PC-9 (cell line): ENCODE results near the gene LINGO1. TPM values are rescaled to one million over a fixed set of nuclear protein-coding genes. Genes with fewer than 3 reads are reported as not detected.

Experiments
- BruUV-seq: library from RNA; stranded (reverse); fragments of 400-500 nt; replicated peaks from 2 replicates; lab custom pipeline; 2021; lab: Mats Ljungman, UMichigan
- CTCF ChIA-PET: fragments of 300-600 bp; sonication (Branson Sonifier 250); formaldehyde crosslinking; loops from one replicate; lab custom pipeline; 2022; ENCODE audit warnings: antibody characterized with exemption; lab: Charles Lee
- POLR2A ChIA-PET: fragments of 300-600 bp; sonication (Branson Sonifier 250); formaldehyde crosslinking; loops from one replicate; lab custom pipeline; 2022; ENCODE audit warnings: antibody characterized with exemption; ENCODE audit not compliant: unreplicated experiment; lab: Charles Lee
- DNase-seq, 2 experiments: peaks; one replicate each; pipeline versions ENCODE4 v3.0.0 to v3.0.0-alpha.2; 2015 to 2022; ENCODE audit warnings: mixed read lengths in 1 of 2
- H2AFZ ChIP-seq: fragments of 200-600 bp; sonication (generic); 2 replicates; pipeline ENCODE4 v1.8.1; 2017; ENCODE audit warnings: antibody characterized with exemption
- H3F3A ChIP-seq: fragments of 200-600 bp; sonication (generic); 2 replicates; pipeline ENCODE4 v1.8.1; 2017; ENCODE audit warnings: antibody characterized with exemption, mild to moderate bottlenecking, low read depth; ENCODE audit not compliant: insufficient read depth
- H3K27ac ChIP-seq: fragments of 200-600 bp; sonication (generic); 2 replicates; pipeline ENCODE4 v1.6.1; 2016; ENCODE audit warnings: mixed run types
- H3K27me3 ChIP-seq: fragments of 200-600 bp; sonication (generic); 2 replicates; pipeline ENCODE4 v1.6.1; 2016; ENCODE audit warnings: low read depth, mixed run types; ENCODE audit not compliant: insufficient read depth
- H3K36me3 ChIP-seq: fragments of 200-600 bp; sonication (generic); 2 replicates; pipeline ENCODE4 v1.6.1; 2016; ENCODE audit warnings: low read depth, mixed run types
- H3K4me1 ChIP-seq: fragments of 200-600 bp; sonication (generic); replicated peaks from 2 replicates; pipeline ENCODE4 v1.6.1; 2016; ENCODE audit warnings: mixed run types; ENCODE audit not compliant: insufficient read depth
- H3K4me2 ChIP-seq: fragments of 200-600 bp; sonication (generic); 2 replicates; pipeline ENCODE4 v1.6.1; 2017; ENCODE audit warnings: mixed run types
- H3K4me3 ChIP-seq: fragments of 200-600 bp; sonication (generic); 2 replicates; pipeline ENCODE4 v1.6.1; 2016; ENCODE audit warnings: mixed run types
- H3K79me2 ChIP-seq: fragments of 200-600 bp; sonication (generic); 2 replicates; pipeline ENCODE4 v1.6.1; 2017; ENCODE audit warnings: low read depth, mixed run types
- H3K9me2 ChIP-seq: fragments of 200-600 bp; sonication (generic); 2 replicates; pipeline ENCODE4 v1.8.1; 2017; ENCODE audit warnings: mild to moderate bottlenecking; ENCODE audit not compliant: insufficient read depth
- H3K9me3 ChIP-seq: fragments of 200-600 bp; sonication (generic); 2 replicates; pipeline ENCODE4 v1.8.1; 2016; ENCODE audit warnings: low read depth; ENCODE audit not compliant: insufficient read depth
- H4K20me1 ChIP-seq: fragments of 200-600 bp; sonication (generic); 2 replicates; pipeline ENCODE4 v1.8.1; 2017; ENCODE audit not compliant: insufficient read depth
- CTCF ChIP-seq: fragments of 200-600 bp; sonication (generic); conservative IDR thresholded peaks from 2 replicates; pipeline ENCODE4 v1.6.1; 2017; ENCODE audit warnings: mixed run types, antibody characterized with exemption, mild to moderate bottlenecking, moderate library complexity
- EZH2 ChIP-seq: fragments of 200-600 bp; sonication (generic); IDR thresholded peaks from 2 replicates; pipeline ENCODE4 v1.8.0; 2017; ENCODE audit warnings: antibody characterized with exemption, low read depth
- intact Hi-C: fragments of 100-400 bp; cut with micrococcal nuclease; formaldehyde crosslinking; loops from one replicate; pipeline ENCODE4 v1.10.0; 2022; ENCODE audit not compliant: unreplicated experiment
- total RNA-seq: library from RNA; stranded (reverse); gene quantifications from 2 replicates; pipeline ENCODE4 v1.2.3, GENCODE V29; 2021

The LINGO1 gene
- total RNA-seq, 1 experiment from 2014 or later: not detected

GRCh38 chr15:77665530-77666295 lies 33.0 kb upstream of the LINGO1 start:
- Histone ChIP-seq H3K27ac (no peak overlapping the region), H3K27me3 (peaks cover 85% of the 10 kb centered on the region), H3K9me3 (no peaks in the 10 kb centered on the region), H4K20me1 (no peaks in the 10 kb centered on the region), H2AFZ (no peak overlapping the region), H3K4me3 (no peak overlapping the region), H3K79me2 (no peaks in the 10 kb centered on the region), H3K9me2 (no peaks in the 10 kb centered on the region), H3K36me3 (no peaks in the 10 kb centered on the region), H3F3A (no peaks in the 10 kb centered on the region), H3K4me1 (no peaks in the 10 kb centered on the region), H3K4me2 (no peak overlapping the region)
- BruUV-seq: no TSS peak
- no peak for TF ChIP-seq EZH2
- no peak for TF ChIP-seq CTCF
- intact Hi-C loops: no loop called here
- ChIA-PET POLR2A (no interaction called here), CTCF (interaction anchor here (1.5 kb wide), 1 partner anchor 10 kb away, joined by 4 read pairs; no protein-coding TSS in a partner anchor)
- no peak for DNase-seq

- Histone ChIP-seq H3K79me2 (no peaks in the 10 kb centered on the region), H2AFZ (no peak overlapping the region), H3K27ac (no peak overlapping the region), H3K4me3 (no peak overlapping the region), H3K36me3 (no peaks in the 10 kb centered on the region), H4K20me1 (no peaks in the 10 kb centered on the region), H3K27me3 (peaks cover 82% of the 10 kb centered on the region), H3K9me2 (no peaks in the 10 kb centered on the region), H3K9me3 (no peaks in the 10 kb centered on the region), H3K4me1 (no peaks in the 10 kb centered on the region), H3K4me2 (no peak overlapping the region), H3F3A (no peaks in the 10 kb centered on the region)
- no peak for TF ChIP-seq EZH2
- intact Hi-C loops: no loop called here
- no peak for DNase-seq
- CTCF ChIA-PET: interaction anchor here (1.5 kb wide), 1 partner anchor 9 kb away, joined by 4 read pairs; no protein-coding TSS in a partner anchor
- POLR2A ChIA-PET: no interaction called here
- no TSS peak for BruUV-seq
Measured at GRCh38 chr15:77664428-77664827, 31.7 kb upstream of the LINGO1 start.

GRCh38 chr15:77663256-77663655 lies 30.5 kb upstream of the LINGO1 start:
- H3F3A ChIP-seq: no peaks in the 10 kb centered on the region
- H3K4me1 ChIP-seq: no peaks in the 10 kb centered on the region
- no peak overlapping the region for H3K4me3 ChIP-seq
- CTCF ChIA-PET: no interaction called here
- H3K9me3 ChIP-seq: no peaks in the 10 kb centered on the region
- H3K79me2 ChIP-seq: no peaks in the 10 kb centered on the region
- no peak for TF ChIP-seq EZH2
- H3K27me3 ChIP-seq: peaks cover 82% of the 10 kb centered on the region
- H3K4me2 ChIP-seq: no peak overlapping the region
- no peaks in the 10 kb centered on the region for H4K20me1 ChIP-seq
- DNase-seq: no peak
- H3K27ac ChIP-seq: no peak overlapping the region
- no peaks in the 10 kb centered on the region for H3K9me2 ChIP-seq
- POLR2A ChIA-PET: no interaction called here
- no TSS peak for BruUV-seq
- no peak overlapping the region for H2AFZ ChIP-seq
- no peaks in the 10 kb centered on the region for H3K36me3 ChIP-seq
- intact Hi-C loops: no loop called here
